HL-60 (cell line): Measurements from ENCODE around the gene LRRTM4.

ENCODE experiments used
- DNase-seq, 2 experiments: peaks; one replicate each; pipeline ENCODE4 v3.0.0-alpha.2; 2010 to 2020; ENCODE audit warnings: low read depth in 1 of 2, low spot score in 1 of 2
- H3K27ac ChIP-seq: fragments of 250-450 bp; sonication (Bioruptor Pico); replicated peaks from 2 replicates; pipeline ENCODE4 v1.5.1; 2020; ENCODE audit warnings: mild to moderate bottlenecking, moderate library complexity
- H3K27me3 ChIP-seq: fragments of 250-450 bp; sonication (Bioruptor Pico); 2 replicates; pipeline ENCODE4 v1.5.1; 2021; ENCODE audit warnings: mild to moderate bottlenecking, moderate library complexity; ENCODE audit not compliant: insufficient read depth, poor library complexity, severe bottlenecking
- H3K4me3 ChIP-seq: replicated peaks from 2 replicates; pipeline ENCODE4 v1.5.1; 2011; ENCODE audit warnings: mild to moderate bottlenecking, control low read depth, low read length; ENCODE audit not compliant: insufficient read depth
- GABPA ChIP-seq: IDR thresholded peaks from 2 replicates; pipeline ENCODE4 v1.6.1; 2012; ENCODE audit warnings: low read depth
- POLR2AphosphoS5 ChIP-seq: IDR thresholded peaks from 2 replicates; pipeline ENCODE4 v1.6.1; 2012; ENCODE audit warnings: low read depth
- SPI1 ChIP-seq: IDR thresholded peaks from 2 replicates; pipeline ENCODE4 v1.6.1; 2012; ENCODE audit warnings: low read depth, mild to moderate bottlenecking, borderline replicate concordance
- TF ChIP-seq, protein P1 (sequence below): IDR thresholded peaks from one replicate; pipeline ENCODE4 v1.5.1; 2011; ENCODE audit warnings: low read length, control low read depth, inconsistent platforms; ENCODE audit not compliant: insufficient read depth
- TF ChIP-seq, protein P2 (sequence below): IDR thresholded peaks from 2 replicates; pipeline ENCODE4 v1.6.1; 2012; ENCODE audit warnings: low read depth; ENCODE audit not compliant: insufficient replicate concordance

The LRRTM4 gene

GRCh38 chr2:77228391-77228790, 293.8 kb downstream of the LRRTM4 start:
- Histone ChIP-seq H3K27ac (no peak overlapping the region), H3K27me3 (no peaks in the 10 kb centered on the region), H3K4me3 (no peak overlapping the region)
- TF ChIP-seq, protein P1, sequence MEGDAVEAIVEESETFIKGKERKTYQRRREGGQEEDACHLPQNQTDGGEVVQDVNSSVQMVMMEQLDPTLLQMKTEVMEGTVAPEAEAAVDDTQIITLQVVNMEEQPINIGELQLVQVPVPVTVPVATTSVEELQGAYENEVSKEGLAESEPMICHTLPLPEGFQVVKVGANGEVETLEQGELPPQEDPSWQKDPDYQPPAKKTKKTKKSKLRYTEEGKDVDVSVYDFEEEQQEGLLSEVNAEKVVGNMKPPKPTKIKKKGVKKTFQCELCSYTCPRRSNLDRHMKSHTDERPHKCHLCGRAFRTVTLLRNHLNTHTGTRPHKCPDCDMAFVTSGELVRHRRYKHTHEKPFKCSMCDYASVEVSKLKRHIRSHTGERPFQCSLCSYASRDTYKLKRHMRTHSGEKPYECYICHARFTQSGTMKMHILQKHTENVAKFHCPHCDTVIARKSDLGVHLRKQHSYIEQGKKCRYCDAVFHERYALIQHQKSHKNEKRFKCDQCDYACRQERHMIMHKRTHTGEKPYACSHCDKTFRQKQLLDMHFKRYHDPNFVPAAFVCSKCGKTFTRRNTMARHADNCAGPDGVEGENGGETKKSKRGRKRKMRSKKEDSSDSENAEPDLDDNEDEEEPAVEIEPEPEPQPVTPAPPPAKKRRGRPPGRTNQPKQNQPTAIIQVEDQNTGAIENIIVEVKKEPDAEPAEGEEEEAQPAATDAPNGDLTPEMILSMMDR, result no peak
- TF ChIP-seq POLR2AphosphoS5 (no peak), GABPA (no peak), SPI1 (no peak)
- TF ChIP-seq, protein P2, sequence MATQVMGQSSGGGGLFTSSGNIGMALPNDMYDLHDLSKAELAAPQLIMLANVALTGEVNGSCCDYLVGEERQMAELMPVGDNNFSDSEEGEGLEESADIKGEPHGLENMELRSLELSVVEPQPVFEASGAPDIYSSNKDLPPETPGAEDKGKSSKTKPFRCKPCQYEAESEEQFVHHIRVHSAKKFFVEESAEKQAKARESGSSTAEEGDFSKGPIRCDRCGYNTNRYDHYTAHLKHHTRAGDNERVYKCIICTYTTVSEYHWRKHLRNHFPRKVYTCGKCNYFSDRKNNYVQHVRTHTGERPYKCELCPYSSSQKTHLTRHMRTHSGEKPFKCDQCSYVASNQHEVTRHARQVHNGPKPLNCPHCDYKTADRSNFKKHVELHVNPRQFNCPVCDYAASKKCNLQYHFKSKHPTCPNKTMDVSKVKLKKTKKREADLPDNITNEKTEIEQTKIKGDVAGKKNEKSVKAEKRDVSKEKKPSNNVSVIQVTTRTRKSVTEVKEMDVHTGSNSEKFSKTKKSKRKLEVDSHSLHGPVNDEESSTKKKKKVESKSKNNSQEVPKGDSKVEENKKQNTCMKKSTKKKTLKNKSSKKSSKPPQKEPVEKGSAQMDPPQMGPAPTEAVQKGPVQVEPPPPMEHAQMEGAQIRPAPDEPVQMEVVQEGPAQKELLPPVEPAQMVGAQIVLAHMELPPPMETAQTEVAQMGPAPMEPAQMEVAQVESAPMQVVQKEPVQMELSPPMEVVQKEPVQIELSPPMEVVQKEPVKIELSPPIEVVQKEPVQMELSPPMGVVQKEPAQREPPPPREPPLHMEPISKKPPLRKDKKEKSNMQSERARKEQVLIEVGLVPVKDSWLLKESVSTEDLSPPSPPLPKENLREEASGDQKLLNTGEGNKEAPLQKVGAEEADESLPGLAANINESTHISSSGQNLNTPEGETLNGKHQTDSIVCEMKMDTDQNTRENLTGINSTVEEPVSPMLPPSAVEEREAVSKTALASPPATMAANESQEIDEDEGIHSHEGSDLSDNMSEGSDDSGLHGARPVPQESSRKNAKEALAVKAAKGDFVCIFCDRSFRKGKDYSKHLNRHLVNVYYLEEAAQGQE, result no peak
- DNase-seq, result no peak

DNA sequence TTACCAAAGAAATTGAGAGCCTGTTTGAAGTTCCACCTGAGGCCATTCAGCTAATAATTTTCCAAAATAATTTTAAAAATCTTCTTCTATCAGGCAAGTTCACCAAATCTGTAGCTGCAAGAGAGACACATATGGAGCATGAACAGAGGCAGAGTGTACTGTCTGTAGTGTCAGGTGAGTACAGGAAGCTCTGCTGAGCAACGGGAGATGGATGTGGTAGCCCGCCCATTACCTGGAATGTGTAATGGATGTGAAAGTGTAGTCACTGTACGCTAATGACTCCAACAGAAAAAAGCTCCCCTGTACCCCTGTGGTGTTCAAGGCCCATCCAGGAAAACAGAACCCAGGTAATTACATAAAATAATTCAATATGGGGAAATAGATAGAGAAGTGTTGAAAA, 311.5 kb downstream of the LRRTM4 start:
- TF ChIP-seq, protein P2, result no peak
- TF ChIP-seq POLR2AphosphoS5 (no peak), GABPA (no peak), SPI1 (no peak)
- TF ChIP-seq, protein P1, result no peak
- no peak for DNase-seq

DNA sequence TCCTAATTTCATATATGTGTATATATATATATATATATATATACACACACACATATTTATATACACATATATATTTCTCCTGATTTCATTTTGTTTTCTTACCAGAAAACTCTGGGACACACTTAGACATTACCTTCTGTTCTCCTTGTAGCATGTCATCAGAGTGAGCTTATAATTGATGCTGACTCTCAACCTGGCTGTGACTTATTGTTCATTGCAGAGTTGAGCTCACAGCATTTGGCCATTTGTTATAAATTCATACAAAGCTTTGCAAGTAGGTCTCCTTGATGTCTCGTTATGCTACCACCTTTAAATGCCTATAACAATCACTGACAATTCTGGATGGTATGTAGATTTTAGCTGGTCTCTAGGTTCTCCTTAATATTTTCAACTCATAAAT, 314.8 kb downstream of the LRRTM4 start:
- Histone ChIP-seq H3K4me3 (no peak overlapping the region), H3K27me3 (no peaks in the 10 kb centered on the region), H3K27ac (no peak overlapping the region)
- no peak for TF ChIP-seq GABPA
- DNase-seq, result no peak

More for the DNA sequence above, 311.5 kb downstream of the LRRTM4 start:
- H3K27me3 ChIP-seq, result no peaks in the 10 kb centered on the region
- H3K27ac ChIP-seq, result no peak overlapping the region
- H3K4me3 ChIP-seq, result no peak overlapping the region

DNA sequence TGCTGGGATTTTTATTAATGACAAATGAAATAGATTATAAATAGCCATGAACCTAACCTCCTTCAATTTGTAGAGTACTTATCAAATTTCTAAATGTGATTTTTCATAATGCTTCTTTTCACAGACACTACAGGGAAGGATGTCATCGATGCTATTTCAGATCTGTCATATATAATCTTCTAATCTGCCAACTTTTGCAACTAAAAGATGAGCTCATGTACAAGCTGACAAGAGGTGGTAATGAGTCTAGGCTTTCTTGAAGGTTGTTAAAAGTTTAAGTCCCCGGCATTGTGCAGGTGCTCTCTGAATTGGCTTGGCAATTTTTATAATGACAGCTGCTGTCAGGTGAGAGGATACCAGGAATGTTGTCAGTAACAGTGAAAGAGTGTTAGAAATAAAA, 320.4 kb downstream of the LRRTM4 start:
- Histone ChIP-seq H3K27me3 (no peaks in the 10 kb centered on the region), H3K4me3 (no peak overlapping the region), H3K27ac (no peak overlapping the region)
- TF ChIP-seq, protein P2, result no peak
- TF ChIP-seq GABPA (no peak), SPI1 (no peak), POLR2AphosphoS5 (no peak)
- TF ChIP-seq, protein P1, result no peak
- DNase-seq, result no peak
